ENCODE data around the gene KCNC1.

The KCNC1 gene

GRCh38 chr11:17693531-17693930 lies 41.0 kb upstream of the KCNC1 start:
- no peak overlapping the region for H3K4me3 ChIP-seq (ENCODE audit: low read depth, low read length)
- TF ChIP-seq CTCF (IDR thresholded peaks at IDR 0.05; ENCODE audit: low read depth, low read length): no peak
- in situ Hi-C loops (cut with HindIII; ENCODE audit: low sequenced_read_pairs): no loop called here
- DNase-seq (ENCODE audit: low read depth, low spot score): no peak

- no peak for DNase-seq (ENCODE audit: low read depth, low spot score)
- TF ChIP-seq CTCF (IDR thresholded peaks at IDR 0.05; ENCODE audit: low read depth, low read length): no peak
- in situ Hi-C loops (cut with HindIII; ENCODE audit: low sequenced_read_pairs): no loop called here
- H3K4me3 ChIP-seq (ENCODE audit: low read depth, low read length): no peak overlapping the region
These were observed 40.0 kb upstream of the KCNC1 start for GRCh38 chr11:17694494-17695110.

- H3K4me3 ChIP-seq (ENCODE audit: low read depth, low read length): no peak overlapping the region
- no peak for TF ChIP-seq CTCF (IDR thresholded peaks at IDR 0.05; ENCODE audit: low read depth, low read length)
- no peak for DNase-seq (ENCODE audit: low read depth, low spot score)
- in situ Hi-C loops (cut with HindIII; ENCODE audit: low sequenced_read_pairs): no loop called here
These were observed 38.8 kb upstream of the KCNC1 start for GRCh38 chr11:17695454-17696441.

- in situ Hi-C loops (cut with HindIII; ENCODE audit: low sequenced_read_pairs): no loop called here
- H3K4me3 ChIP-seq (ENCODE audit: low read depth, low read length): no peak overlapping the region
- no peak for TF ChIP-seq CTCF (IDR thresholded peaks at IDR 0.05; ENCODE audit: low read depth, low read length)
- no peak for DNase-seq (ENCODE audit: low read depth, low spot score)
These were observed 37.8 kb upstream of the KCNC1 start for GRCh38 chr11:17696741-17697140.

GRCh38 chr11:17697175-17697949 lies 37.2 kb upstream of the KCNC1 start:
- H3K4me3 ChIP-seq (ENCODE audit: low read depth, low read length): no peak overlapping the region
- DNase-seq (ENCODE audit: low read depth, low spot score): no peak
- no peak for TF ChIP-seq CTCF (IDR thresholded peaks at IDR 0.05; ENCODE audit: low read depth, low read length)
- in situ Hi-C loops (cut with HindIII; ENCODE audit: low sequenced_read_pairs): no loop called here

Measured in astrocyte of the spinal cord (primary cell).